ENCODE results near the gene ZFPM1. TPM values are rescaled to one million over a fixed set of nuclear protein-coding genes. Genes with fewer than 3 reads are reported as not detected.

The ZFPM1 gene
- 1.7 and 6.3 TPM in 2 replicates for total RNA-seq

GRCh38 chr16:88453217-88453531 is at the start of gene ZFPM1:
Gene ZFPM1, plus strand, starts transcription at chr16:88453280. Its CDS starts 359 bp downstream, at chr16:88453639.

GRCh38 chr16:88569985-88570690 is 117.1 kb downstream of the ZFPM1 start, which contains the start of gene ZC3H18:
Gene ZC3H18, plus strand, starts transcription at chr16:88570403. Its CDS starts 6,721 bp downstream, at chr16:88577124.

Other genes with a start within 250 kb of the ZFPM1 start
- gene ZNF469, start 70.3 kb upstream of the ZFPM1 start, total RNA-seq = 3.1 and 13.4 TPM in 2 replicates
- 13.1 and 13.2 TPM in 2 replicates for gene ZC3H18, start 117.1 kb downstream of the ZFPM1 start, total RNA-seq
- not detected in 2 replicates for gene IL17C, start 185.3 kb downstream of the ZFPM1 start, total RNA-seq
- 206 and 327 TPM in 2 replicates for gene CYBA, start 197.8 kb downstream of the ZFPM1 start, total RNA-seq
- gene MVD, start 209.8 kb downstream of the ZFPM1 start, total RNA-seq = 68.3 and 118 TPM in 2 replicates
- 0.33 TPM in 1 of 2 replicates, not detected in the other for gene SNAI3, start 233.2 kb downstream of the ZFPM1 start, total RNA-seq

Data from smooth muscle cell of trachea (primary cell).